Mesothelial cell of epicardium (in vitro differentiated cells): ENCODE measurements around the gene WFS1. TPM values are rescaled to one million over a fixed set of nuclear protein-coding genes. Genes with fewer than 3 reads are reported as not detected.

Source experiments
- DNase-seq, 2 experiments: peaks; one replicate each; pipeline ENCODE4 v3.0.0; 2021; ENCODE audit warnings: low spot score in 2 of 2; ENCODE audit not compliant: unreplicated experiment in 2 of 2
- H3K27ac Mint-ChIP-seq: 2 replicates; pipeline ENCODE4 v1.8.0; 2021; ENCODE audit warnings: mixed read lengths
- H3K27me3 Mint-ChIP-seq: 2 replicates; pipeline ENCODE4 v1.8.0; 2021; ENCODE audit warnings: low read depth, mixed read lengths
- H3K36me3 Mint-ChIP-seq: 2 replicates; pipeline ENCODE4 v1.8.0; 2021; ENCODE audit warnings: mixed read lengths
- H3K4me1 Mint-ChIP-seq: 2 replicates; pipeline ENCODE4 v1.8.0; 2021; ENCODE audit warnings: mixed read lengths
- H3K4me3 Mint-ChIP-seq: 2 replicates; pipeline ENCODE4 v1.8.0; 2021; ENCODE audit warnings: mild to moderate bottlenecking, moderate library complexity, mixed read lengths
- H3K9me3 Mint-ChIP-seq: 2 replicates; pipeline ENCODE4 v1.8.0; 2021; ENCODE audit warnings: mixed read lengths
- total RNA-seq: library from RNA; stranded (reverse); gene quantifications from 3 replicates; pipeline ENCODE4 v1.2.1, GENCODE V29; 2021
- TF ChIP-seq, protein P1 (sequence below): fragments of 200-600 bp; sonication (generic); IDR thresholded peaks from one replicate; pipeline ENCODE4 v1.5.0; 2021; ENCODE audit warnings: antibody characterized with exemption; ENCODE audit not compliant: unreplicated experiment

The WFS1 gene
- total RNA-seq, 1 donor from 2014 or later, result 34.2 TPM

DNA sequence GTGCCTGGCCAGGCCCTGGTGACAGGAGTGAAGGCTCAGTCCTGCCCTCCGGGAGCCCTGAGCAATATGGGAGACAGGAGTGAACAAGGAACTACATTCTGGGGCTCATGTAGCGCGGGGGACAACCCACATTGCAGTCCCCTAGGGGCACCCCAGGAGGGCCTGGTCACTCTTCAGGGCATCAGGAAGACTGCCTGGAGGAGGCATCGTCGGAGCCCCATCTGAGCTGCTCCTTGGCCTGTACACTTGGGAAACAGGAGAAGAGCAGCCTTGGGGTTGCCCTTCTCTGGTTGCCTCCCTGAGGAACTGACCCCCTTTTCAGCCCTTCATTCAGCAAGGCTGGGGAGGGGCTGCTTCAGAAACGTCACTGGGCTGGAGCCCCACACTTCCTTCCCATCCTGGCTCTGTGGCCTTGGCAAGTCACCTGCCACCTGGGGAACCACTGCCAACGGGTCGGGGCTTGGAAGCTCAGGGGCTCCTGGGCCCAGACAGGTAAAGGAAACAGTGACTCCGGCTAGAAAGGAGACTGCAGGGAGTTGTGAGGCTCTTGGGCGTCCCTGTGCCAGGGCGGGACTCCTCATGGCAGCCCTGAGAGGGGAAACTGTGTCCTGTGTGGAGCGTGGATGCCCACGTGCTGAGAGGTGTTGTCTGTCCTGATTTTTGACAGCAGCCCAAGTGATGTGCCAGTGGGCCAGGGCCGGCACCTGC, 10.1 kb downstream of the WFS1 start:
- no peaks in the 10 kb centered on the region for H3K36me3 Mint-ChIP-seq
- DNase-seq, result no peak
- TF ChIP-seq, protein P1, sequence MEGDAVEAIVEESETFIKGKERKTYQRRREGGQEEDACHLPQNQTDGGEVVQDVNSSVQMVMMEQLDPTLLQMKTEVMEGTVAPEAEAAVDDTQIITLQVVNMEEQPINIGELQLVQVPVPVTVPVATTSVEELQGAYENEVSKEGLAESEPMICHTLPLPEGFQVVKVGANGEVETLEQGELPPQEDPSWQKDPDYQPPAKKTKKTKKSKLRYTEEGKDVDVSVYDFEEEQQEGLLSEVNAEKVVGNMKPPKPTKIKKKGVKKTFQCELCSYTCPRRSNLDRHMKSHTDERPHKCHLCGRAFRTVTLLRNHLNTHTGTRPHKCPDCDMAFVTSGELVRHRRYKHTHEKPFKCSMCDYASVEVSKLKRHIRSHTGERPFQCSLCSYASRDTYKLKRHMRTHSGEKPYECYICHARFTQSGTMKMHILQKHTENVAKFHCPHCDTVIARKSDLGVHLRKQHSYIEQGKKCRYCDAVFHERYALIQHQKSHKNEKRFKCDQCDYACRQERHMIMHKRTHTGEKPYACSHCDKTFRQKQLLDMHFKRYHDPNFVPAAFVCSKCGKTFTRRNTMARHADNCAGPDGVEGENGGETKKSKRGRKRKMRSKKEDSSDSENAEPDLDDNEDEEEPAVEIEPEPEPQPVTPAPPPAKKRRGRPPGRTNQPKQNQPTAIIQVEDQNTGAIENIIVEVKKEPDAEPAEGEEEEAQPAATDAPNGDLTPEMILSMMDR, result no peak
- H3K27ac Mint-ChIP-seq, result no peak overlapping the region
- no peaks in the 10 kb centered on the region for H3K27me3 Mint-ChIP-seq
- H3K4me3 Mint-ChIP-seq, result no peak overlapping the region
- H3K4me1 Mint-ChIP-seq, result peaks cover 7% of the 10 kb centered on the region
- H3K9me3 Mint-ChIP-seq, result no peaks in the 10 kb centered on the region

DNA sequence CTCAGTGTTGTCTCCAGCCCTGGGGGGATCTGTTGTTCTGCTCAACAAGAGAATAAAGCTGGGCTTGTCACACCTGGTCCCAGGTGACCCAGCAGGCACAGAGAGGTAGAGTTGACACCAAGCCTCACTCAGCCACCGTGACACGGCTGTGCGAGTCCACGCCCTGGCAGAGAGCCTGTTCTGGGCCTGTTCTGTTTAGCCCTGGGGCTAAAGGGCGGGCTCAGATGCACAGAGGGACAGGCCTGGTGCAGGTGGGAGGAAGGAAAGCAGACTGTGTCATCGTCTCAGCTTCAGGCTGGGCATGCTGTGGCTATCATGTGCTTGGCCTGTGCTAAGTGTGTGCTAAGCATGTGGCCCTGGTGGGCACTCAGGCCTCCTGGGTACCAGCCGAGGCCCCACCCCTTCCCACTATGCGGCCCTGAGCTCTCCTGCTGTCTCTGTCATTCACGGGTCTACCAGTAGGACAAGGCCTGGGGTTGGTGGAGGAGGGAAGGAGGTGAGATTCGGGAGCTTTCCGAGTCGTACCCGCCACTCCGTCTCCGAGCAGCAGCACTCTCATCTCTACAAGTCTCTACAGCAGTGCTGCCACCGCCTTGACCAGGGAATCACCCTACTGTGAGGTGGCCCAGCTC, 10.8 kb downstream of the WFS1 start:
- Mint-ChIP-seq H3K4me1 (peaks cover 6% of the 10 kb centered on the region), H3K4me3 (no peak overlapping the region), H3K27ac (no peak overlapping the region), H3K36me3 (no peaks in the 10 kb centered on the region), H3K27me3 (no peaks in the 10 kb centered on the region), H3K9me3 (no peaks in the 10 kb centered on the region)
- TF ChIP-seq, protein P1, result no peak
- DNase-seq, result no peak

DNA sequence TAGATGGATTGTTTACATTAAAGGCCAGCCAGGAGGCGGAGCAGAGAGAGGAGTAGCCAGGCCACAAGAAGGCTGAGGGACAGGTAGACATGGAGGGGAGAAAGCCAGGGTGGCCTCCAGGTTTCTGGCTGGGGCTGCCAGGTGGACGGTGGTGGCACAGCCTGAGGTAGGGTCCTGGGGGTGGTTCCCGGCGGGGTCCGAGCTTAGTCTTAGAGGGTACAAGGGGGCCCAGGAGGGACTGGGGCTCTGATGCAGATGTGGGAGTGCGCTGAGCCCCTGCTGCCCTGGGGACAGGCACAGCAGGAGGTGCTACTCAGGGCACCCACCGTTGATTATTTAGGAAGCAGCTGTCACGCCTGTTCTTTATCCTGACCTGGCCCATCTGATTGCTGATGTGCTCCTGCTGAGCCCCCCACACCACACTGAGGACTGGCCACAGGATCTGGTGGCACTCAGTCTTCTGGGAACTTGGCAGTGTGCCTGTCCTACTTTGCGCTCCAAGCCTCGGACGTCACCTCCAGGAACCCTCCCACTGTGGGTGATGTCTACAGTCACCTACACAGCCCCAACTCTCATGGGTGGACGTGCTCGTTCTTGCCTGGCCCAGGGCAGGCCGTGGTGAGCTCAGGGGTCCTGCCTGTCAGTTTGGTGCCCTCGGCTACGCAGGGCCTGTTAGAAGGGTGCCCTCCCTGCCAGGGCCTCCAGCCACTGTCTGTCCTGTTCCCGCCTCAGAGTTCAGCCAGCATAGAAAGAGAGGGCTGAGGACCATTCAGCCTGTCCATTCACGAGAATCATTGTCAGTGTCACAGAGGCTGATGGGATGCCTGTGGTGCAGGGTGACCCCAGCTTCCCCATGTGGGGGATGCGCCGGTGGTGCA, 12.0 kb downstream of the WFS1 start:
- TF ChIP-seq, protein P1, result no peak
- H3K27me3 Mint-ChIP-seq, result no peaks in the 10 kb centered on the region
- H3K36me3 Mint-ChIP-seq, result peaks cover 6% of the 10 kb centered on the region
- no peaks in the 10 kb centered on the region for H3K9me3 Mint-ChIP-seq
- no peak overlapping the region for H3K4me3 Mint-ChIP-seq
- no peak for DNase-seq
- no peak overlapping the region for H3K27ac Mint-ChIP-seq
- H3K4me1 Mint-ChIP-seq, result peaks cover 2% of the 10 kb centered on the region

DNA sequence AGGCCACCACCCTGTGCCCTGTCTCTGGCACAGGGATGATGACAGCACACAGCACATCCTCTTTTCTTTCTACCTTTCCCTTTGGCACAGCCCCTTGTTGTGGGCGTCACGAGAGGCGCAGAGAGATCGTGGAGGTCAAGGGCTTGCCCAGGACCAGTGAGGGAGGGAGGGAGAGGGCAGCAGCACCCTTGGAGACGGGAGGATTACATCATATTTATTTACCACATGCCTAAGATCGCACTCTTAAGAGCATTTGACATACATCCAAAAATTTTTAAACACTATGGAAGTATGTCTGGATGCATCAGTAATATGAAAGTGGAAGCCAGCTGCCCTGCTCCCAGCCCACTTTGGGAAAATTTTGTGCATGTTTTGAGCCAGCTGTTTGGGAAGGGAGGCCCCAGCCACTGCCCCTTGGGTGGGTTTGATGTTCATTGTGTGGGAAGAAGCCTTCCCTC, 12.7 kb downstream of the WFS1 start:
- no peaks in the 10 kb centered on the region for H3K9me3 Mint-ChIP-seq
- no peaks in the 10 kb centered on the region for H3K27me3 Mint-ChIP-seq
- H3K4me3 Mint-ChIP-seq, result no peak overlapping the region
- TF ChIP-seq, protein P1, result no peak
- no peak for DNase-seq
- H3K4me1 Mint-ChIP-seq, result peaks cover 2% of the 10 kb centered on the region
- no peak overlapping the region for H3K27ac Mint-ChIP-seq
- H3K36me3 Mint-ChIP-seq, result peaks cover 10% of the 10 kb centered on the region

DNA sequence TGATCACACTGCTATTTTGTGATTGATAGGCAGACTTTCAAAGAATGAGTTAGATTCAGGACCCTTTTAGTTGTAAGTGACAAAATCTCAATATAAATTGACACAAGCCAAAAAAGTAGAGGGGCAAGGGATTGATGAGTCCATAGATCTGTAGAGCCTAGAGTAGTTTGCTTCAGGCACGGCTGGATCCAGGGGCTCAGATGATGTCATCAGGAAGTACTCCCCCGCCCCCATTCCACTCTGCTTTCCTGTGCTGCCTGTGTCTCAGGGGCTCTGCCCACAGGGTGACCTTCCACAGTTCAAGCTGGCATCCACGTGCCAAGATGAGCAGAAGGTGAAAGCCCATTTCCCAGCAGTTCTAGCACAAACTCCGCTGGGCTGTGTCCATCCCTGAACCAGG, 13.6 kb downstream of the WFS1 start:
- H3K4me3 Mint-ChIP-seq, result no peak overlapping the region
- peaks cover 2% of the 10 kb centered on the region for H3K4me1 Mint-ChIP-seq
- TF ChIP-seq, protein P1, result no peak
- H3K9me3 Mint-ChIP-seq, result no peaks in the 10 kb centered on the region
- no peak overlapping the region for H3K27ac Mint-ChIP-seq
- H3K27me3 Mint-ChIP-seq, result no peaks in the 10 kb centered on the region
- no peak for DNase-seq
- peaks cover 13% of the 10 kb centered on the region for H3K36me3 Mint-ChIP-seq
